AG04450 (cell line): ENCODE measurements around the gene GAST. TPM values are rescaled to one million over a fixed set of nuclear protein-coding genes. Genes with fewer than 3 reads are reported as not detected.

Source experiments
- CTCF ChIA-PET: fragments of 300-600, 350-600 bp; formaldehyde crosslinking; extraction: SDS; loops from one replicate; lab custom pipeline; 2022; ENCODE audit warnings: antibody characterized with exemption, inconsistent platforms; lab: Charles Lee
- POLR2A ChIA-PET: fragments of 350-600 bp; formaldehyde crosslinking; extraction: SDS; loops from one replicate; lab custom pipeline; 2021; ENCODE audit warnings: antibody characterized with exemption, inconsistent platforms; lab: Yijun Ruan, JAX
- DNase-seq: peaks from one replicate; pipeline ENCODE4 v3.0.0-alpha.2; 2011; ENCODE audit warnings: low read depth, low spot score
- H3K27ac ChIP-seq: one replicate; pipeline ENCODE4 v1.5.1; 2012; ENCODE audit warnings: low read depth, low read length, control low read depth
- H3K27me3 ChIP-seq: one replicate; pipeline ENCODE4 v1.6.0; 2012; ENCODE audit warnings: low read length; ENCODE audit not compliant: control insufficient read depth, insufficient read depth
- H3K4me3 ChIP-seq: 2 replicates; pipeline ENCODE4 v1.5.1; 2011; ENCODE audit warnings: mild to moderate bottlenecking, low read depth, low read length, control low read depth
- H3K9me3 ChIP-seq: 2 replicates; pipeline ENCODE4 v1.5.1; 2012; ENCODE audit warnings: low read length; ENCODE audit not compliant: control insufficient read depth, insufficient read depth
- polyA plus RNA-seq: library from polyadenylated mRNA; depleted of rRNA; stranded (reverse); fragments of >200 nt; gene quantifications from 2 replicates; pipeline ENCODE4 v1.2.3, GENCODE V29; 2011
- TF ChIP-seq, protein P1 (sequence below): IDR thresholded peaks from 2 replicates; pipeline ENCODE4 v1.5.1; 2011; ENCODE audit warnings: low read depth, low read length, control low read depth, inconsistent platforms

GAST gene
- polyA plus RNA-seq, 1 experiment: not detected

DNA sequence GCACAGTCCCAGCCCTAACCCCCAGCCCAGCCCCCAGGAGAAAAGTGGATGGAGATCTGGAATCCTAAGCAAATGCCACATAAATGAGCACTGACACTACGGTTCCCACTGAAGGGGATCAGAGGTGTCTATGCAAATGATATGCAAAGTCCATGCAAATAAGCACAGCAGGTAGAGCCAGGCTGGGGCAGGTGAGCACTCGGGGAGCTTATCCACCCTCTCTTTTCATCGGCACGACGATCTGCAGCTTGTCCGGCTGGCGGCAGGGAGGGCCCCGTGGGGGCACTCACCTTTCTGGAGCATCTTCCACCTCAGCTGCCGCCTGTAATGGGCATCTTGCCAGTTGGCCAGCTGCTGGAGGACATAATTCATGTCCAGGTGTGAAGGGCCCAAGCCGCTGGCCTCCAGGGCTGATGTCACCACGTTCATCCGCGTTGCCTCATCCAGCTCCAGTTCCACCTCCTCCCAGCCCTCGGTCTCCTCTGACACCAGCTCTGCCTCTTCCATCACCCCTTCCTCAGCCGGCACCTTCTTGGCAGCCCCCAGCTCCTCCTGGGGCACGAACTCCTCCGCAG is 12.4 kb downstream of the GAST start:
- Histone ChIP-seq H3K9me3 (no peaks in the 10 kb centered on the region), H3K4me3 (no peak overlapping the region), H3K27me3 (peaks cover 29% of the 10 kb centered on the region), H3K27ac (no peak overlapping the region)
- ChIA-PET CTCF (interaction anchor here (2.6 kb wide), 1 partner anchor 77 kb away, joined by 6 read pairs; no protein-coding TSS in a partner anchor), POLR2A (interaction anchor here (1.3 kb wide), 1 partner anchor 36 kb away, joined by 4 read pairs; no protein-coding TSS in a partner anchor)
- TF ChIP-seq, protein P1, sequence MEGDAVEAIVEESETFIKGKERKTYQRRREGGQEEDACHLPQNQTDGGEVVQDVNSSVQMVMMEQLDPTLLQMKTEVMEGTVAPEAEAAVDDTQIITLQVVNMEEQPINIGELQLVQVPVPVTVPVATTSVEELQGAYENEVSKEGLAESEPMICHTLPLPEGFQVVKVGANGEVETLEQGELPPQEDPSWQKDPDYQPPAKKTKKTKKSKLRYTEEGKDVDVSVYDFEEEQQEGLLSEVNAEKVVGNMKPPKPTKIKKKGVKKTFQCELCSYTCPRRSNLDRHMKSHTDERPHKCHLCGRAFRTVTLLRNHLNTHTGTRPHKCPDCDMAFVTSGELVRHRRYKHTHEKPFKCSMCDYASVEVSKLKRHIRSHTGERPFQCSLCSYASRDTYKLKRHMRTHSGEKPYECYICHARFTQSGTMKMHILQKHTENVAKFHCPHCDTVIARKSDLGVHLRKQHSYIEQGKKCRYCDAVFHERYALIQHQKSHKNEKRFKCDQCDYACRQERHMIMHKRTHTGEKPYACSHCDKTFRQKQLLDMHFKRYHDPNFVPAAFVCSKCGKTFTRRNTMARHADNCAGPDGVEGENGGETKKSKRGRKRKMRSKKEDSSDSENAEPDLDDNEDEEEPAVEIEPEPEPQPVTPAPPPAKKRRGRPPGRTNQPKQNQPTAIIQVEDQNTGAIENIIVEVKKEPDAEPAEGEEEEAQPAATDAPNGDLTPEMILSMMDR: no peak
- no peak for DNase-seq

DNA sequence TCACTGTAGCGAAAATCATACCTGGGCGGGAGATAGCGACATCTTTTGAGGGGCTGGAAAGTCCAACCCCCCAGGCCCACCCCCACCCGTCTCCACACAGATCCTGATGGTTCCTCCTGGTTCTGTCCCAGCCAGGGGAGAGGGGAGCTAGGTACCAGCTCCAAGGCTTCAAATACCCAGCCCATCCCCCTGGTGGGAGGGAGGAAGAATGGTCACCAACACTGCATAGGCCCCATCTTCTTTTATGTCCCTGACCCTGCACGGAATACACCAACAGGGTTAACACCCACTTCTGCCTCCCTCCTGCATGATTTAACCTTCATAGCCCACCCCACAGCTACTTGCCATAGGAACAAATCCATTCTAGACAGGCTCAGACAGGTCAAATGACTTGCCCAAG is 13.0 kb downstream of the GAST start:
- DNase-seq: no peak
- no peaks in the 10 kb centered on the region for H3K9me3 ChIP-seq
- POLR2A ChIA-PET: no interaction called here
- H3K27ac ChIP-seq: no peak overlapping the region
- H3K4me3 ChIP-seq: no peak overlapping the region
- TF ChIP-seq, protein P1: no peak
- peaks cover 31% of the 10 kb centered on the region for H3K27me3 ChIP-seq
- CTCF ChIA-PET: interaction anchor here (1.4 to 2.6 kb wide), 2 partner anchors 29 to 77 kb away, joined by 6 read pairs; no protein-coding TSS in a partner anchor

DNA sequence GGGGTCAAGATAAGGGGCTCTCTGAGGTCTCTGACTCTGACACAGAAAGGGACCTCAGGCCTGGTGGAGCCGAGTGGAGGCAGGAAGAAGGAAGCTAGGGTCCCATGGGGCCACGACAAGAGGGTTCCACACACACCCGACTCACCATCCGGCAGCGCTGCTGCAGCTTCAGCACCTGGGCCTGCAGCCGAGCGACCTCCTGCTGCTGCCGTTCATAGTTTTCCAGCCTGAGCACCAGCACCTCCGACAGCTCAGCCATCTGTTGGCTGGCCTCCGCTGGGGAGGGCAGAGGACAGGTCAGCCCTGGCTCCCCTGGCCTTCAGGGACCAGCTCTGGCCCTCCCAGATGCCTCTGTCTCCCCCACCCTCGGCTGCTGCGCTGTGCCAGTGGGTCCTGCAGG is 15.9 kb downstream of the GAST start:
- H3K27me3 ChIP-seq: peaks cover 50% of the 10 kb centered on the region
- H3K27ac ChIP-seq: no peak overlapping the region
- ChIA-PET POLR2A (no interaction called here), CTCF (interaction anchor here (0.9 kb wide), 1 partner anchor 74 kb away, joined by 3 read pairs; no protein-coding TSS in a partner anchor)
- DNase-seq: no peak
- H3K9me3 ChIP-seq: no peaks in the 10 kb centered on the region
- no peak overlapping the region for H3K4me3 ChIP-seq
- TF ChIP-seq, protein P1: no peak

DNA sequence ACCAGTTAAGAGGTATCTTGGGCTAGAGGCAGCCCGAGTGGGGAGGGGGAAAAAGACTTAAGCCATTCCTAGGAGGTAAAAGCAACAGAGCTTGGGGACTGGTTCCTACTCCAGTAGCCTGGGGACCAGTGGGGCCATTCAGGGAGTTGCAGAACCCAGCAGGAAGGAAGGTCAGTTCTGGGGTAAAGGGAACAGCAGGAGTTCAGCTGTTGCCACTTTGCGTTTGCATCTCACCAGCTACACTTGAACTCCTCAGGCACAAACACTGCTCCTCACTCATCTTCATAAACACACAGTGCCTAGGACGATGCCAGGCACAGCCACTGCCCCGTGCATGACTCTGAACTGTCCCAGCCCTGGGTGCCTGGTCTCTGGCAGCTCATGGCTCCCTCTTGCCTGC is 18.3 kb downstream of the GAST start:
- H3K4me3 ChIP-seq: no peak overlapping the region
- H3K27me3 ChIP-seq: peaks cover 54% of the 10 kb centered on the region
- no peak overlapping the region for H3K27ac ChIP-seq
- H3K9me3 ChIP-seq: no peaks in the 10 kb centered on the region; the same call in 1 of the 2 replicates
- ChIA-PET POLR2A (interaction anchor here (1.0 to 1.9 kb wide), 2 partner anchors 42 to 56 kb away, joined by 3 to 7 read pairs; partner anchors contain the start of genes EIF1 and JUP), CTCF (interaction anchor here (0.8 to 1.9 kb wide), 2 partner anchors 9 to 34 kb away, joined by 3 to 7 read pairs; no protein-coding TSS in a partner anchor)
- no peak for DNase-seq
- TF ChIP-seq, protein P1: no peak

DNA sequence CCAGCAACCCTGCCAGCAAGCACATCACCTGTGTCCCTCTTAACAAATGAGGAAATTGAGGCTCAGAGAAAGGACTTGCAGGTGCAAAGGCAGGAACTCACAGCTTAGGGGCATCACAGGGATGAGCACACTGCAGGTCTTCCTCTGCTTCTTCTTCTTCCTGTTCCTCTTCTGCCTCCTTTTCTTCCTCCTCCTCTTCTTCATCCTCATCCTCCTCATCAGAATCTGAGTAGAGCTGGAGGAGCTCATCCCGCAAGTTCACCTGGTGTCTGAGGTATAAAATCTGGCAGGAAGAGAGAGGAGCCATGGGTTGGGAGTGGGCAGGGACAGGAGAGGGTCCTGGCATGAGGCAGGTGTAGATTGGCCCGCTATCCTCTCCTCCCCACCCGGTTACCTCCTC is 19.7 kb downstream of the GAST start:
- DNase-seq: no peak
- Histone ChIP-seq H3K4me3 (no peak overlapping the region), H3K9me3 (no peaks in the 10 kb centered on the region; the same call in 1 of the 2 replicates), H3K27ac (no peak overlapping the region), H3K27me3 (peaks cover 63% of the 10 kb centered on the region)
- CTCF ChIA-PET: interaction anchor here (1.4 to 2.1 kb wide), 3 partner anchors 36 to 70 kb away, joined by 4 to 9 read pairs (median 7); partner anchors contain the start of gene JUP
- POLR2A ChIA-PET: interaction anchor here (0.6 to 1.9 kb wide), 2 partner anchors 43 to 1277 kb away, joined by 4 to 7 read pairs; partner anchors contain the start of gene EIF1
- TF ChIP-seq, protein P1: no peak
